IgD-negative memory B cell (primary cell): ENCODE measurements around the gene PTMA. TPM values are rescaled to one million over a fixed set of nuclear protein-coding genes. Genes with fewer than 3 reads are reported as not detected.
"Not testable (repeated sequence)": the region's sequence is repeated elsewhere in the genome, so short reads cannot be mapped to it uniquely, and the experiment has no call there.

Experiments
- H3K27ac Mint-ChIP-seq, 3 donors: one replicate each; pipeline ENCODE4 v1.8.0; 2020 to 2022; ENCODE audit warnings: mild to moderate bottlenecking in 3 of 3, mixed read lengths in 3 of 3, moderate library complexity in 1 of 3
- H3K27me3 Mint-ChIP-seq: one replicate; pipeline ENCODE4 v1.8.0; 2021; ENCODE audit warnings: mixed read lengths
- H3K36me3 Mint-ChIP-seq: one replicate; pipeline ENCODE4 v1.8.0; 2020; ENCODE audit warnings: mild to moderate bottlenecking, mixed read lengths
- H3K4me1 Mint-ChIP-seq, 3 donors: one replicate each; pipeline ENCODE4 v1.8.0; 2020 to 2022; ENCODE audit warnings: mixed read lengths in 3 of 3, mild to moderate bottlenecking in 1 of 3
- H3K4me3 Mint-ChIP-seq, 4 donors: one replicate each; pipeline ENCODE4 v1.8.0; 2020 to 2022; ENCODE audit warnings: mild to moderate bottlenecking in 4 of 4, mixed read lengths in 4 of 4, moderate library complexity in 3 of 4
- H3K9me3 Mint-ChIP-seq, 3 donors: one replicate each; pipeline ENCODE4 v1.8.0; 2020 to 2021; ENCODE audit warnings: mixed read lengths in 3 of 3, mild to moderate bottlenecking in 1 of 3
- polyA plus RNA-seq: library from polyadenylated mRNA; unstranded; fragments of 300-500 nt; fragmentation: Illumina TruSeq; gene quantifications from one replicate; pipeline ENCODE4 v1.2.3, GENCODE V29; 2021

Gene PTMA
- 2,664 TPM for polyA plus RNA-seq

DNA sequence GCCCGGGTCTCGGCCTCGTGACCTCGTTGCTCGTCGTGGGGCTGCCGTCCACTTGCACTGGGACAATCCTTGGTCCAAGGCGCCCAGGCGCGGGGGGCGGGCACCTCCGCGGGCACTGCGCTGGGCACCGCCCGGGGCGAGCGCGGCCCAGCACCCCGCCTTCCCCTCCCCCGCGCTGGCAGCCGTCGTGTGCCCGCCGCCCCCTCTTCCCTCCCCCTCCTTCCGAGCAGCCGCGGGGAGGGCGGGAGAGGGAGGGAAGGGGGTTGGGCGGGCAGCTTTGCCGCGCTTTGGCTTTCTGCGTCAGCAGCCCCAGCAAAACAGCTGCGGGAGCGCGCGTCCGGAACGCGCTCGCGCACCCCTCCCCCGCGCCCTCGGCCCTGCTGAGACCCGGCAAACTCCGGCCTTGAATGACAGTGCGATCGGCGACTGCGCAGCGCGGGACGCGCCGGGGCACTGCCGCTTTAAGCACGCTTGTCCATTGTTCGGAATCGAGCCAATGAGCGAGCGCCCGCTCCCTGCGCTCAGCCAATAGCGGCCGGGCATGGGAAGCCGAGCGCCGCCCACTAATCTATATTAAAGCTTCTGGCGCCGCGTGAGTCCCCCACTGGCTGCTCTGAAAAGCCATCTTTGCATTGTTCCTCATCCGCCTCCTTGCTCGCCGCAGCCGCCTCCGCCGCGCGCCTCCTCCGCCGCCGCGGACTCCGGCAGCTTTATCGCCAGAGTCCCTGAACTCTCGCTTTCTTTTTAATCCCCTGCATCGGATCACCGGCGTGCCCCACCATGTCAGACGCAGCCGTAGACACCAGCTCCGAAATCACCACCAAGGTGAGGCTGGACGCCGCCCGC is at the start of gene PTMA:
TSS of gene PTMA (plus strand) at position 599 of the 846 bp plus-strand sequence. CDS start at position 781, 182 bp downstream.
- Mint-ChIP-seq H3K36me3 (peaks cover 16% of the 10 kb centered on the region), H3K27ac (peak within 1 kb of the TSS; percentile 100), H3K4me3 (peak within 1 kb of the TSS; percentile 99 to 100 (median 100)), H3K4me1 (peaks cover 22 to 32% (median 24%) of the 10 kb centered on the region in 3 donors), H3K27me3 (peaks cover 6% of the 10 kb centered on the region), H3K9me3 (peaks cover 0 to 1% (median 0%) of the 10 kb centered on the region in 3 donors)

DNA sequence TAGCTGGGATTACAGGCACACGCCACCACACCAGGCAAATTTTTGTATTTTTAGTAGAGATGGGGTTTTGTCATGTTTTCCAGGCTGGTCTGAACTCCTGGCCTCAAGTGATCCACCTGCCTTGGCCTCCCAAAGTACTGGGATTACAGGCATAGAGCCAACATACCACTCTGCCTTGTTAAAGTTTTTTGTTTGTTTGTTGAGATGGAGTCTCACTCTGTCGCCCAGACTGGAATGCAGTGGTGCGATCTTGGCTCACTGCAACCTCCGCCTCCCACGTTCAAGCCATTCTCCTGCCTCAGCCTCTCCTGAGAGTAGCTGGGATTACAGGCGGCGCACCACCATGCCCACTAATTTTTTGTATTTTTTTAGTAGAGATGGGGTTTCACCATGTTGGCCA is 48.3 kb upstream of the PTMA start:
- not testable (repeated sequence) for H3K36me3 Mint-ChIP-seq, H3K9me3 Mint-ChIP-seq, H3K4me3 Mint-ChIP-seq, H3K27me3 Mint-ChIP-seq
- Mint-ChIP-seq H3K27ac (peak overlapping the region in 1 of 3 donors; percentile 74), H3K4me1 (peaks cover 2 to 20% (median 11%) of the 10 kb centered on the region in 3 donors)

DNA sequence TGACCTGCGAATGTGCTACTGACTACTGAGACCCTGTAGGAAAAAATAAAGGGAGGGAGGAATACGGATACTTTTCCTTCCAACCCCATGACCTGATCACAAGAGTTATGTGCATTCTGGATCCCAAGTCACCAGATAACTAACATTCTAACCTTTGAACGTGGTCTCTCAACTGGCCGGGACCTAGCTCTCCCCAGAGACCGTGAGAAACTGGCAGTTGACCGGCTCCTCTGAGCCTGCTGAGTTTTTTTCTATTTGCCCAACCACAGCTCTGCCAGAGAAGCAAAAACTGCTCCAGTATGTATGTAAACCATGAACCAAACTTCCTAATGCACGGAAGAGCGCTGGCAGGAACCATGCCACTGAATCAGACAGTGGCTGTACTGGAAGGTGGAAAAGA is 47.5 kb upstream of the PTMA start:
- Mint-ChIP-seq H3K9me3 (peaks cover 0 to 2% (median 0%) of the 10 kb centered on the region in 3 donors), H3K27me3 (no peaks in the 10 kb centered on the region), H3K4me3 (peak overlapping the region in 2 of 4 donors; percentile 56 to 95), H3K27ac (peak overlapping the region in 2 of 3 donors; percentile 94 to 98), H3K36me3 (no peaks in the 10 kb centered on the region), H3K4me1 (peaks cover 5 to 20% (median 15%) of the 10 kb centered on the region in 3 donors)

DNA sequence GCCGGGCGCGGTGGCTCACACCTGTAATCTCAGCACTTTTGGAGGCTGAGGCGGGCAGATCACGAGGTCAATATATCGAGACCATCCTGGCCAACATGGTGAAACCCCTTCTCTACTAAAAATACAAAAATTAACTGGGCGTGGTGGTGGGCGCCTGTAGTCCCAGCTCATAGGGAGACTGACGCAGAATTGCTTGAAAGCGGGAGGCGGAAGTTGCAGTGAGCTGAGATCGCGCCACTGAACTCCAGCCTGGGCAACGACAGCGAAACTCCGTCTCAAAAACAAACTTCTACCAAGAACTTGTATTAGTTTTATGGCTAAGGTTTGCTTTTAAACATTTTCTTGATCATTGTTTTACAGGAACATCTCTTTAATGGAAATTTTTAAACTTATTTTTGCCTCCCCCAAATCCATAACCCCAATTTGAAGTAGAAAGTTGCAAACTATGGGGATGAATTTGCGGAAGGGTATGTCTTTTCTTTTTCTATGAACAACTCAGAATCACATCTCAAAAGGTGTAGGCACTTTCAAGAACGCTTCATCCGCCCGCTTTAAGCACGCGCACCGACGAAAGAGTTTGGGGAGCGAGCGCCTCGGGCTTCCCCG is 46.8 kb upstream of the PTMA start:
- peaks cover 6 to 22% (median 17%) of the 10 kb centered on the region in 3 donors for H3K4me1 Mint-ChIP-seq
- no peaks in the 10 kb centered on the region for H3K27me3 Mint-ChIP-seq
- peak overlapping the region; percentile 94 to 98 (median 97) for H3K27ac Mint-ChIP-seq
- peaks cover 0 to 2% (median 0%) of the 10 kb centered on the region in 3 donors for H3K9me3 Mint-ChIP-seq
- peak overlapping the region; percentile 56 to 95 (median 84) for H3K4me3 Mint-ChIP-seq
- H3K36me3 Mint-ChIP-seq: no peaks in the 10 kb centered on the region

DNA sequence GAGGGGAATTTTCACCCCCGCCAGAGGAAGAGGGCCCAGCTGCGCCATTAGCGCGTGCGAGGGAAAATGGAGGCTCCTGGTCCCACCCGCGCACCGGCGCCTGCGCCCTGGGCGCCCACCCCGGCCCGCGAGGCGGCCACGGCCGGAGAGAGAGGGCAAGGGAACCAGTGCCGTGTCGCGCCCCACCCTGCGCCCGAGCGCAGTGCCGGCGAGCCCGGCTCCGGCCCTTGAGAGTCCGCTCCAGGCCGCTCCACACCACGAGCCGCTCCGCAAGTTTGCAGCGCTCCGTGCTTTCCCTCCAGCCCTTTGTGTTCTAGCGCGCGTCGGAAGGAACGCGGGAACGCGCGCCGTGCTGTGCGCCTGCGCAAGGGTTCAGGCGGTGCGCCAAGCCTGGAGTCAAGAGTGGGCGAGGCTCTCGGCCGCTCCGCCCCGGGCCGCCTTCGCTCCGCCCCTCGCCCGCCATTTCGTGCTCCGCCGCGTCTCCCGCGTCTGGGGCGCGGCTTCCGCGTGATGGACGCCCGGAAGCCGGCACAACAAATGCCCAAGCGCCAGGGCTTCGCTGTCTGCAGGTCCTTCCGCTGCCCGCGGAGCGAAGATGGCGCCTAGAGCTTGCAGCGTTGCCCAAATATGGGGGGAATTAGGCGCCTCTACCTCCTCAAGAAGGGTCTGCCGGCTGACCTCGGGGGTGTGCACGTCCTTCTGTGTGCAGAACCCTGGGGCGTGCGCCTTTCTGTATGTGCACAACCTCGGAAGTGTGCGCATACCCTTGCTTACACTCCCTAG is 46.1 kb upstream of the PTMA start:
- Mint-ChIP-seq H3K4me3 (peak overlapping the region; percentile 56 to 95 (median 84)), H3K36me3 (no peaks in the 10 kb centered on the region), H3K27me3 (no peaks in the 10 kb centered on the region), H3K9me3 (peaks cover 0 to 2% (median 0%) of the 10 kb centered on the region in 3 donors), H3K4me1 (peaks cover 9 to 29% (median 19%) of the 10 kb centered on the region in 3 donors), H3K27ac (peak overlapping the region; percentile 94 to 98 (median 97))

DNA sequence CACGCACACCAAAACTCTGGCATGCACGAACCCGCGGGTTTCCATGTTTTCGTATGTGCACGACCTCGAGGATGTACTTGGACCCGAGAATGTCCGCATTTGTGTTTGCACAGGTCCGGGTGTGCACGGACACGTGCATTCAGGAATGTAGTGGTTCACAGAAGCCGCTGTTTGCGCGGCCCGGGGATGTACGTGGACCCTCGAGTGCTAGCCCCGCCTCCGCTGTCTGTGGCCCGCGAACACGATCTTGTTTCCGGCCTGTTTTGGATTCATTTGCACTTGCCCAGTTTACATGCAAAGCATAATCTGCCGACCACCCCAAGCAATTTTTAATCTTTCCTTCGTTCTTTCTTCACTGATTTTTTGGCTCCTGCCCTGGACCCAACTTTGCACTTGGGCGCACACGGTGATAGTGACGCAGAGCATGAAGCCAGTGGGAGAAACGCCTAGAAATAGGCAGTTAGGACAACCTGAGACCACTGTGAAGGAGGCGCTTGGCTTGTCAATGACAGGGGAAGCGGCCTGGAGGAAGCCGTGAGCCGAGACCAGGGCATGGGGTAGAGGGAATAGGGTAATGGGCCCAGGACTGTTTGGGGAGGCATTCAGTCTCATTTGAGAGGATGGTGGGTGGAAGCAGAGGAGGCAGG is 45.4 kb upstream of the PTMA start:
- peak overlapping the region; percentile 56 to 95 (median 84) for H3K4me3 Mint-ChIP-seq
- H3K36me3 Mint-ChIP-seq: peaks cover 2% of the 10 kb centered on the region
- peak overlapping the region; percentile 94 to 98 (median 97) for H3K27ac Mint-ChIP-seq
- H3K9me3 Mint-ChIP-seq: peaks cover 0 to 2% (median 0%) of the 10 kb centered on the region in 3 donors
- no peaks in the 10 kb centered on the region for H3K27me3 Mint-ChIP-seq
- peaks cover 15 to 36% (median 25%) of the 10 kb centered on the region in 3 donors for H3K4me1 Mint-ChIP-seq

DNA sequence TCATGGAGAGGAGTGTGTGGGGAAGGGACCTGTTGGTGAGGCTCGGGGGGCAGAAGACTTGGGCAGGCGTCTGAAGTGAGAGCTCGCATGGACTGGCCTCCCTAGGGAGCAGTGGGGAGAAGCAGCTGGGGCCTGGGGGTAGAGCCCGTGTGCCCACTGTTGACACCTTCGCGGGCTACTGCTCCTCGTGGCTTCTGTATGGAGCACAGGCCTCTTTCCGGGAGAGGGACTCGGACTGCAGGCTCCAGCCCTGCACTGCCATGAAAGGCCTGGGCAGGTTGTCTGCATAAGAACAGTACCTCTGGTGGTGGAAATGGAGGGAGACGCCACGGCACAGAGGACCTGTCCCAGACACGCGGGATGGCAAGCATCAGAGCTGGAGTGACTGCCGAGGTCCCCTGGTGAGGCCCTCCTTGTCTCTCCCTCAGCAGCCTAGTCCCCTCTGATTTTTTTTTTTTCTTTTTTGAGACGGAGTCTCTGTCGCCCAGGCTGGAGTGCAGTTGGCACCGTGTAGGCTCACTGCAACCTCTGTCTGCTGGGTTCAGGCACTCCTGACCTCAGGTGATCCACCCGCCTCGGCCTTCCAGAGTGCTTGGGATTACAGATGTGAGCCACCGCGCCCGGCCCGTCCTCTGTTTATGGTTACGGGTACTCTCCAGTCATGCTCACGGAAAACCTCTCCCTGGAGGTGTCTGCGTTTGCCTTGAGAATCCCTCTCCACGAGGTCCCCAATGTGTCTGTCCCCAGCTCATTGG is 44.7 kb upstream of the PTMA start:
- H3K36me3 Mint-ChIP-seq: peaks cover 2% of the 10 kb centered on the region
- H3K27ac Mint-ChIP-seq: peak overlapping the region; percentile 94 to 98 (median 97)
- H3K4me3 Mint-ChIP-seq: peak overlapping the region; percentile 56 to 95 (median 78)
- peaks cover 0 to 2% (median 0%) of the 10 kb centered on the region in 3 donors for H3K9me3 Mint-ChIP-seq
- peaks cover 18 to 36% (median 28%) of the 10 kb centered on the region in 3 donors for H3K4me1 Mint-ChIP-seq
- H3K27me3 Mint-ChIP-seq: no peaks in the 10 kb centered on the region

DNA sequence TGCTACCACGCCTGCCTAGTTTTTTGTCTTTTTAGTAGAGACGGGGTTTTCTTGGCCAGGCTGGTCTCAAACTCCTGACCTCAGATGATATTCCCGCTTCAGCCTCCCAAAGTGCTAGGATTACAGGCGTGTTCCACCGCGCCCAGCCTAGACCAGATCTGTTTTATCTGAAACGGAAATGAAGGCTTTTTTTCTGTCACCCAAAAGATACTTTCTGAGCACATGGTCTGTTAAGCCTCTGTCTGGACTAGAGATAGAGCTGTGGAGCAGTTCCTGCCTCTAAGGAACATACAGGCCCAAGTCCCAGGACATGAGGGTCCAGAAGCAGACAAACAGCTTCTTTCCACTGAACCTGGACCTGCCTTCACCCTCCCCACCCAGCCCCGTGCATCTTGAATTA is 43.6 kb upstream of the PTMA start:
- Mint-ChIP-seq H3K36me3 (peaks cover 2% of the 10 kb centered on the region), H3K27ac (peak overlapping the region; percentile 53 to 98 (median 83)), H3K27me3 (no peaks in the 10 kb centered on the region), H3K9me3 (peaks cover 0 to 2% (median 0%) of the 10 kb centered on the region in 3 donors), H3K4me3 (peak overlapping the region in 2 of 4 donors; percentile 55 to 95), H3K4me1 (peaks cover 19 to 36% (median 32%) of the 10 kb centered on the region in 3 donors)

- Mint-ChIP-seq H3K4me1 (peaks cover 23 to 37% (median 36%) of the 10 kb centered on the region in 3 donors), H3K36me3 (peaks cover 2% of the 10 kb centered on the region), H3K9me3 (peaks cover 0 to 2% (median 0%) of the 10 kb centered on the region in 3 donors), H3K27me3 (no peaks in the 10 kb centered on the region), H3K4me3 (peak overlapping the region; percentile 81 to 95 (median 91)), H3K27ac (peak overlapping the region; percentile 86 to 98 (median 97))
Observed at GRCh38 chr2:231665245-231666170, 42.8 kb upstream of the PTMA start.

DNA sequence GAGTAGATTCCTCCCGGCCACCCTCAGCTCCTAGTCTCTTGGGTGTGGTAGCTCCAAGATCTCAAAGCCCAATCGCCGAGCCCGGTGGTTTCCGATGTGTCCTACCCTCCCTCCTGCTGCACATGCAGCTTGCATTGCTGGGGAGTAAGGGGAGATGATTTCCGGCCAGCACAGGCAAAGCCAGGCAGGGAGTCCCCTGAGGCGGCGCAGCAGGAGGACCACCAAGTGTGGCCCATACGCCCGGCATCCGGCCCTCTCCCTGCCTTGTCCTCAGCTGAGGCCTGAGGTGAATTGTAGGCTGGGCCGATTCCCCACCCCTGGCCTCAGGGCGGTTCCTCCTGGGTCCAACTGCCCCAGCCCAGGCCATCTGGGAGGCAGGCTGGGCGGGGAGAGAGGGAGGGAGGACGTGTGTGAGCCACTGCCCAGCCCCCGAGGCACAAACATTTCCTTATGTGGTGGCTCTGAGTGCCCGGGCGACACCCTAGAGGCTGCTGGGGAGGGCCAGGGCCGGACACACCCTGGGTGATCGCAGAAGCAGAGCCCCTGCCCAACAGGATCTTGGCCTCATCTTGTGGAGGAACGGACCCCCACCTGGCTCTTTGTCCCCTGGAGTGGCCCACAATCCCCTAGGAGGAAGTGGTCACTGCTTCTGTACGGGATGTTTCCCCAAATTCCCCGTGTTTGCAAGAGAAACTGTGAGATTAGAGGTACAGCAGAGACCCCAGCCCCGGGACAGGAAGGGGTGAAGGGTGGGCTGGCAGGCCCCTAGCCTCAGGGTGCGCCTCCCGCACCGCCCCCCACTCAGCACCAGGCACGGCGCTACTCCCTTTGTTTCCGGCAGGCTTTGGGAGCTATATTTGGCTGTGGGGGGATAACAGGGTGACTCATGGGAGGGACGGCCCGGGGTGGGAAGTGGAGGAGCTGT is 41.9 kb upstream of the PTMA start:
- H3K4me1 Mint-ChIP-seq: peaks cover 23 to 37% (median 36%) of the 10 kb centered on the region in 3 donors
- H3K27me3 Mint-ChIP-seq: no peaks in the 10 kb centered on the region
- H3K27ac Mint-ChIP-seq: peak overlapping the region; percentile 96 to 98 (median 97)
- H3K36me3 Mint-ChIP-seq: peaks cover 2% of the 10 kb centered on the region
- H3K4me3 Mint-ChIP-seq: peak overlapping the region; percentile 81 to 95 (median 94)
- H3K9me3 Mint-ChIP-seq: no peaks in the 10 kb centered on the region

- Mint-ChIP-seq H3K4me3 (peak overlapping the region; percentile 81 to 95 (median 94)), H3K4me1 (peaks cover 29 to 42% (median 33%) of the 10 kb centered on the region in 3 donors), H3K9me3 (no peaks in the 10 kb centered on the region), H3K36me3 (peaks cover 2% of the 10 kb centered on the region), H3K27ac (peak overlapping the region; percentile 96 to 98 (median 97)), H3K27me3 (no peaks in the 10 kb centered on the region)
Observed at GRCh38 chr2:231667096-231667427, 41.3 kb upstream of the PTMA start.

DNA sequence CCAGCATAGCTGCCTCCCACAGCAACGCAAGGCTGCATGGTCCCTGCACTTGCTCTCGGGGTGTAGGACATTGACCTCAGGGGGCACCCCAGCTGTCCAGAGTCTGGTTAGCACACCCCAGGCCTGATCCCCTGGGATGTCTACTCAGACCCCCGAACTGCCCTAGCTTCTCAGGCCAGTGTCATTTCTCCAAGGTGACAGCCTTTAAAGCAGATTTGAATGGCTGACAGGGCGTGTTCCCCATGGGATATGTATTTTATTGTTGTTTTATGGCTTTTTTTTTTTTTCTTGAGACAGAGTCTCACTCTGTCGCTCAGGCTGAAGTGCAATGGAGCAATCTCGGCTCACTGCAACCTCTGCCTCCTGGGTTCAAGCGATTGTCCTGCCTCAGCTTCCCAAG is 40.8 kb upstream of the PTMA start:
- Mint-ChIP-seq H3K9me3 (no peaks in the 10 kb centered on the region), H3K4me1 (peaks cover 32 to 41% (median 36%) of the 10 kb centered on the region in 3 donors), H3K27me3 (no peaks in the 10 kb centered on the region), H3K4me3 (peak overlapping the region; percentile 81 to 95 (median 94)), H3K36me3 (peaks cover 2% of the 10 kb centered on the region), H3K27ac (peak overlapping the region; percentile 96 to 98 (median 97))
